ENCODE measurements around the gene PCNX4. TPM values are rescaled to one million over a fixed set of nuclear protein-coding genes. Genes with fewer than 3 reads are reported as not detected.
"Not testable (repeated sequence)": the region's sequence is repeated elsewhere in the genome, so short reads cannot be mapped to it uniquely, and the experiment has no call there.

PCNX4 gene
- 10 to 100 TPM; 42.1 to 47.2 TPM for total RNA-seq
- long read RNA-seq, donor 1, full-length matches to known transcripts = 2 of 7 reads
- long read RNA-seq, donor 1, partial matches to known transcripts = 1 of 7 reads
- long read RNA-seq, donor 1, other reads (novel, unspliced or antisense) = 4 of 7 reads
- long read RNA-seq, donor 2, full-length matches to known transcripts = 2 of 13 reads
- long read RNA-seq, donor 2, partial matches to known transcripts = 2 of 13 reads
- long read RNA-seq, donor 2, other reads (novel, unspliced or antisense) = 9 of 13 reads

- DNase-seq (ENCODE audit: low spot score) = peak; percentile 99
- intact Hi-C loops (cut with DNase I) = loop anchor here (2.0 to 5.0 kb wide), 2 partner anchors 15 to 70 kb away; no protein-coding TSS in a partner anchor
Measured at GRCh38 chr14:60091550-60092525, at the start of gene PCNX4. Gene PCNX4 (plus strand): TSS chr14:60091923. CDS start chr14:60107639, 15,716 bp downstream.

GRCh38 chr14:60047976-60048375, 43.7 kb upstream of the PCNX4 start:
- intact Hi-C loops (cut with DNase I) = not testable (repeated sequence)

GRCh38 chr14:60051721-60052221, 40.0 kb upstream of the PCNX4 start:
- no peak for DNase-seq (ENCODE audit: low spot score)
- intact Hi-C loops (cut with DNase I) = no loop called here

More at GRCh38 chr14:60047976-60048375, 43.7 kb upstream of the PCNX4 start:
- not testable (repeated sequence) for DNase-seq (ENCODE audit: low spot score)

- DNase-seq (ENCODE audit: low spot score) = no peak
- intact Hi-C loops (cut with DNase I) = no loop called here
Measured at GRCh38 chr14:60058087-60058486, 33.6 kb upstream of the PCNX4 start.

- intact Hi-C loops (cut with DNase I) = loop anchor here in 1 of 2 donors (10.0 kb wide), 1 partner anchor 123 kb away; no protein-coding TSS in a partner anchor
- DNase-seq (ENCODE audit: low spot score) = no peak
Measured at GRCh38 chr14:60061371-60061770, 30.4 kb upstream of the PCNX4 start.

- DNase-seq (ENCODE audit: low spot score) = no peak
- intact Hi-C loops (cut with DNase I) = loop anchor here (5.0 to 10.0 kb wide), 2 partner anchors 118 to 120 kb away; no protein-coding TSS in a partner anchor
Measured at GRCh38 chr14:60064491-60065072, 27.1 kb upstream of the PCNX4 start.

- intact Hi-C loops (cut with DNase I) = loop anchor here (5.0 to 10.0 kb wide), 2 partner anchors 114 to 117 kb away; no protein-coding TSS in a partner anchor
- DNase-seq (ENCODE audit: low spot score) = no peak
Measured at GRCh38 chr14:60067882-60068281, 23.8 kb upstream of the PCNX4 start.

GRCh38 chr14:60079723-60080122, 12.0 kb upstream of the PCNX4 start:
- no peak for DNase-seq (ENCODE audit: low spot score)
- intact Hi-C loops (cut with DNase I) = no loop called here

- intact Hi-C loops (cut with DNase I) = no loop called here
- DNase-seq (ENCODE audit: low spot score) = no peak
Measured at GRCh38 chr14:60085085-60085484, 6.6 kb upstream of the PCNX4 start.

GRCh38 chr14:60085693-60086092, 6.0 kb upstream of the PCNX4 start:
- no peak for DNase-seq (ENCODE audit: low spot score)
- intact Hi-C loops (cut with DNase I) = no loop called here

GRCh38 chr14:60087668-60088067, 4.1 kb upstream of the PCNX4 start:
- DNase-seq (ENCODE audit: low spot score) = no peak
- intact Hi-C loops (cut with DNase I) = no loop called here

GRCh38 chr14:60089221-60089620, 2.5 kb upstream of the PCNX4 start:
- intact Hi-C loops (cut with DNase I) = no loop called here
- no peak for DNase-seq (ENCODE audit: low spot score)

- DNase-seq (ENCODE audit: low spot score) = no peak
- intact Hi-C loops (cut with DNase I) = loop anchor here in 1 of 2 donors (5.0 kb wide), 1 partner anchor 71 kb away; no protein-coding TSS in a partner anchor
Measured at GRCh38 chr14:60090864-60091519, 731 bp upstream of the PCNX4 start.

- intact Hi-C loops (cut with DNase I) = loop anchor here (2.0 to 5.0 kb wide), 2 partner anchors 14 to 70 kb away; no protein-coding TSS in a partner anchor
- DNase-seq (ENCODE audit: low spot score) = no peak
Measured at GRCh38 chr14:60092526-60092920, 800 bp downstream of the PCNX4 start.

- intact Hi-C loops (cut with DNase I) = loop anchor here (2.0 to 5.0 kb wide), 2 partner anchors 14 to 69 kb away; no protein-coding TSS in a partner anchor
- DNase-seq (ENCODE audit: low spot score) = no peak
Measured at GRCh38 chr14:60093080-60093479, 1.4 kb downstream of the PCNX4 start.

- intact Hi-C loops (cut with DNase I) = loop anchor here (2.0 to 5.0 kb wide), 2 partner anchors 13 to 69 kb away; no protein-coding TSS in a partner anchor
Measured at GRCh38 chr14:60093606-60094005, 1.9 kb downstream of the PCNX4 start.

GRCh38 chr14:60094306-60094897, 2.7 kb downstream of the PCNX4 start:
- no peak for DNase-seq (ENCODE audit: low spot score)
- intact Hi-C loops (cut with DNase I) = loop anchor here in 1 of 2 donors (5.0 kb wide), 1 partner anchor 68 kb away; no protein-coding TSS in a partner anchor

More at GRCh38 chr14:60093606-60094005, 1.9 kb downstream of the PCNX4 start:
- DNase-seq (ENCODE audit: low spot score) = no peak

- intact Hi-C loops (cut with DNase I) = no loop called here
- DNase-seq (ENCODE audit: low spot score) = no peak
Measured at GRCh38 chr14:60095231-60095630, 3.5 kb downstream of the PCNX4 start.
